Kidney (tissue), 14 donors: ENCODE data around the gene GPR37L1. TPM values are rescaled to one million over a fixed set of nuclear protein-coding genes. Genes with fewer than 3 reads are reported as not detected.

Experiments used
- DNase-seq, 5 donors: peaks; one replicate each; pipeline ENCODE4 v3.0.0-alpha.2; 2013 to 2020
- FAIRE-seq: peaks from 2 replicates; lab custom pipeline; 2012; peaks lifted over from hg19 to GRCh38; lab: Jason Lieb, UNC
- H3K27ac ChIP-seq, 2 donors: one replicate each; pipeline ENCODE4 v1.7.0; 2013; ENCODE audit warnings: low read depth in 2 of 2, low read length in 2 of 2, inconsistent platforms in 1 of 2
- H3K27me3 ChIP-seq: one replicate; pipeline ENCODE4 v1.7.1; 2013; ENCODE audit warnings: low read length, inconsistent platforms; ENCODE audit not compliant: control insufficient read depth, insufficient read depth
- H3K36me3 ChIP-seq, 3 donors: one replicate each; pipeline versions ENCODE4 v1.7.0 to v1.7.1; 2013; ENCODE audit warnings: low read length in 3 of 3, control low read depth in 1 of 3, inconsistent platforms in 1 of 3; ENCODE audit not compliant: insufficient read depth in 3 of 3, control insufficient read depth in 2 of 3
- H3K4me1 ChIP-seq, 3 donors: one replicate each; pipeline versions ENCODE4 v1.7.0 to v1.7.1; 2013; ENCODE audit warnings: low read length in 3 of 3, inconsistent platforms in 1 of 3, low read depth in 1 of 3; ENCODE audit not compliant: control insufficient read depth in 2 of 3, insufficient read depth in 2 of 3
- H3K4me3 ChIP-seq, 3 donors: one replicate each; pipeline versions ENCODE4 v1.7.0 to v1.8.1; 2013; ENCODE audit warnings: low read length in 3 of 3, control low read depth in 1 of 3, inconsistent platforms in 1 of 3
- H3K9ac ChIP-seq, 3 donors: one replicate each; pipeline versions ENCODE4 v1.7.0 to v1.7.1; 2013; ENCODE audit warnings: low read length in 3 of 3, control low read depth in 1 of 3, inconsistent platforms in 1 of 3
- H3K9me3 ChIP-seq, 3 donors: one replicate each; pipeline versions ENCODE4 v1.7.0 to v1.7.1; 2013; ENCODE audit warnings: low read length in 3 of 3, control low read depth in 1 of 3, inconsistent platforms in 1 of 3; ENCODE audit not compliant: control insufficient read depth in 2 of 3, insufficient read depth in 1 of 3
- CTCF ChIP-seq: IDR thresholded peaks from 3 replicates; pipeline ENCODE4 v1.5.1; 2012; ENCODE audit warnings: mild to moderate bottlenecking, moderate library complexity, borderline replicate concordance; ENCODE audit not compliant: insufficient read depth; ENCODE audit errors: extremely low read depth
- intact Hi-C: fragments of 100-400 bp; cut with DNase I; formaldehyde crosslinking; loops from one replicate; pipeline ENCODE4 v1.11.1; 2022
- polyA plus RNA-seq: library from polyadenylated mRNA; stranded (reverse); fragments of 350-450 nt; fragmentation: Illumina TruSeq; extraction: RNeasy Lipid Tissue Mini Kit (QIAGEN cat#74804); gene quantifications from one replicate; pipeline ENCODE4 v1.2.3, GENCODE V29; 2014; ENCODE audit warnings: low read depth, low replicate concordance; ENCODE audit not compliant: insufficient read depth
- total RNA-seq: library from RNA; stranded (reverse); fragmentation: NEBNext Ultra II Directional; extraction: Animal tissue kit (Norgen Biotek cat#: 25700); gene quantifications from one replicate; pipeline ENCODE4 v1.2.1, GENCODE V29; 2021
- donor health status: control.
- donor health status: control.
- donor health status: control.
- donor health status: control.
- donor health status: control.
- donor health status: DM: yes; HTN: yes; CAD: no.
- donor health status: Normal renal cell carcinoma (clear cell type).

The GPR37L1 gene
- total and polyA plus RNA-seq, 2 donors from 2014 or later: 0.13 TPM; not detected in 1

- TF ChIP-seq CTCF: no peak
- FAIRE-seq (no peak), DNase-seq (peak in 1 of 5 donors; percentile 69)
- Histone ChIP-seq H3K4me1 (peaks cover 0 to 15% (median 13%) of the 10 kb centered on the region in 3 donors), H3K36me3 (peaks cover 0 to 3% (median 0%) of the 10 kb centered on the region in 3 donors), H3K27ac (no peak overlapping the region), H3K9ac (no peak overlapping the region), H3K27me3 (no peaks in the 10 kb centered on the region), H3K9me3 (no peaks in the 10 kb centered on the region), H3K4me3 (no peak overlapping the region)
- intact Hi-C loops: no loop called here
These were observed 5.3 kb downstream of the GPR37L1 start for GRCh38 chr1:202127836-202128622.

- Histone ChIP-seq H3K9ac (no peak overlapping the region), H3K36me3 (peaks cover 3 to 12% (median 4%) of the 10 kb centered on the region in 3 donors), H3K27me3 (no peaks in the 10 kb centered on the region), H3K9me3 (no peaks in the 10 kb centered on the region), H3K4me1 (peaks cover 0 to 17% (median 17%) of the 10 kb centered on the region in 3 donors), H3K27ac (no peak overlapping the region), H3K4me3 (no peak overlapping the region)
- intact Hi-C loops: loop anchor here (5.0 kb wide), 1 partner anchor 127 kb away; no protein-coding TSS in a partner anchor
- TF ChIP-seq CTCF: no peak
- FAIRE-seq (no peak), DNase-seq (peak in 1 of 5 donors; percentile 68)
These were observed 7.0 kb downstream of the GPR37L1 start for GRCh38 chr1:202129453-202130296.

GRCh38 chr1:202130297-202130721 is 7.6 kb downstream of the GPR37L1 start:
- Histone ChIP-seq H3K36me3 (peaks cover 3 to 19% (median 4%) of the 10 kb centered on the region in 3 donors), H3K9ac (no peak overlapping the region), H3K4me1 (peaks cover 0 to 17% (median 17%) of the 10 kb centered on the region in 3 donors), H3K4me3 (no peak overlapping the region), H3K27me3 (no peaks in the 10 kb centered on the region), H3K9me3 (no peaks in the 10 kb centered on the region), H3K27ac (no peak overlapping the region)
- FAIRE-seq (no peak), DNase-seq (peak in 3 of 5 donors; percentile 48 to 67 (median 64))
- intact Hi-C loops: loop anchor here (5.0 kb wide), 1 partner anchor 128 kb away; no protein-coding TSS in a partner anchor
- no peak for TF ChIP-seq CTCF
